ENCODE measurements around the gene ESR2. TPM values are rescaled to one million over a fixed set of nuclear protein-coding genes. Genes with fewer than 3 reads are reported as not detected.

The ESR2 gene
- 0.40 and 0.91 TPM in 2 replicates for total RNA-seq

DNA sequence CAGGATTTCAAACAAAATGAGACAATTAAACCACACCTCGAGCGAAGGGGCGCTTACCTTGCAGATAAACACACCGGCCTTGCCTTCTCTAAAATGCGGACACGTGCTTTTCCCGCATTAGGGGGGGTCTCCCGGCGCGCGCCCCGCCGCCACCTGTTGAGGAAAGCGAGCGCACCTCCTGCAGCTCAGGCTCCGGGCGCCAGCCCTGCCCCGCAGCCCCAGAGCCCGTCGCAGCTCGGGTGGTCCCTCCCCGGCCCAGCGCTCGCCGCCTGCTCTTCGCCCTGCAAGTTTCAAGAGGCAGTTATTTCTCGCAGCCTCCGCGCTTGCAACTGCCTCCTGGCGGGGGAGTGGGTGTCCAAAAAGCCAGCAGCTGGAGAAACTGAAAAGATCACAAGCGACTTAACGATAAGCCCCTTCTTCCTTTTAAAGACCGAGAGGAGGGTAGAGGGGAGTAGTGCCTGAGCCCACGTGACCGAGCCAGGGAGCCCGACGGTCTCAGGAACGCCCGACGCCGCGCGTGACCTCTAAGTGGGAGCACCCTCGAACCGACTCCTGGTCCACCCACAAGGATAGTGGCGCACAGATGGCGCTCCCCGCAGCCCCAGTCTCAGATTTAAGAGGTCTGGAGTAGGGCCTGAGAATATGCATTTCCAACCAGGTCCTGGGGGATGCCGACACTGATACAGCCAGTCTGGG, at the start of gene ESR2:
ESR2 (minus strand) TSS at position 396 of the 696 bp plus-strand sequence. CDS start 11,386 bp downstream, outside the sequence.

Other genes starting within 250 kb of the ESR2 start
- gene MTHFD1, start 94.0 kb upstream of the ESR2 start, total RNA-seq, result 13.3 and 38.7 TPM in 2 replicates
- gene AKAP5, start 171.1 kb upstream of the ESR2 start, total RNA-seq, result 0.08 and 0.26 TPM in 2 replicates
- 3.6 and 6.6 TPM in 2 replicates for gene ZBTB25, start 209.5 kb upstream of the ESR2 start, total RNA-seq
- 23.0 and 44.2 TPM in 2 replicates for gene ZBTB1, start 210.4 kb upstream of the ESR2 start, total RNA-seq
- 7.7 and 12.5 TPM in 2 replicates for gene HSPA2, start 246.4 kb upstream of the ESR2 start, total RNA-seq

Data from epithelial cell of alveolus of lung (primary cell).